Measurements from ENCODE around the gene KLHL30.

The KLHL30 gene

DNA sequence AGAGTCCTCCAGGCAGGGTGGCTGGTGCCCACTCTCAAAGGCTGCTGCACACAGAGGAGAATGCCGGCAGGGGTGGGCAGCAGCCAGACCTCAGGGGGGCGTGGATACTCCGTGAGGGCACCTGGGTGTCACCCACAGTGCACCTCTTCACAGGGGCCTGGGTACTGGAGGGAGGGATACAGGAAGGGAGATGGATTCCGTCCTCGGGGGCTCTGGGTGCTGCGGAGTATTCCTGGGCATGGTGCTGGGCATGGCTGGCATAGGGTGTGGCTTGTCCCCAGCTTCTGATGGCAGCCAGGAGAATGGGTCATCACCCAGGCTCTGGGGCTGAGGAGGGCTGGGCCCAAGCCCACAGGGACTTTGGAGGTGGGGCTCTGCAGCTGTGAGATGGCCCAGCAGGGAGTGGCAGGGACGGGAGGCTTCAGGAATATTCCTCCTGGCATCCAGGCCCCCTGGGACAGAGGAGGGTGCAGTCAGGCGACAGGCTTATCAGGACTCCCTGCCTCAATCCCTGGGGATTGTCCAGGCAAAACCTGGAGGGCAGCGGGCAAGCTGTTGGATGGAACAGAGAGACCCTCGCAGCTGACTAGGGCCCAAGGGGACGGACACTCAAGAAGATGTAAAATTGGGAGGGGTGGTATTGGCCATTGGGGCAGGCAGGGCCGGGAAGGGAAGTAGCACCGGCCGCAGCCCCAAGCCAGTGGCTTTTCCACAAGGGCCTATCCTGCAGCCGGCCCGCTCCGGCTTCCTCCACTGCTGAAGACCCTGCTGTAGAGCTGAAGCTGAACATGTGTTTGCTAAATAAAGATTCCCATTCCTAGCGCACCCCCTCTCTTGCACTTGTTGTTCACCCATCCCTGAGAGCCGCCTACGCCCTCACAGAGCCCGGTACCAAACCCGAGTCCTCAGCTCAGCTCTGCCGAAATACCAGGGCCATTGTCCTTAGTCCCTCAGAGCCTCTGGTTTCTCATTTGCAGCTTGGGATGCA, 5.7 kb upstream of the KLHL30 start:
- no peak for DNase-seq

- DNase-seq, result no peak
These were observed 4.7 kb upstream of the KLHL30 start for GRCh38 chr2:238133499-238134392.

GRCh38 chr2:238134393-238134785, 4.1 kb upstream of the KLHL30 start:
- no peak for DNase-seq

GRCh38 chr2:238135601-238136150, 2.8 kb upstream of the KLHL30 start:
- DNase-seq, result no peak

GRCh38 chr2:238136820-238137537, 1.5 kb upstream of the KLHL30 start:
- DNase-seq, result no peak

DNA sequence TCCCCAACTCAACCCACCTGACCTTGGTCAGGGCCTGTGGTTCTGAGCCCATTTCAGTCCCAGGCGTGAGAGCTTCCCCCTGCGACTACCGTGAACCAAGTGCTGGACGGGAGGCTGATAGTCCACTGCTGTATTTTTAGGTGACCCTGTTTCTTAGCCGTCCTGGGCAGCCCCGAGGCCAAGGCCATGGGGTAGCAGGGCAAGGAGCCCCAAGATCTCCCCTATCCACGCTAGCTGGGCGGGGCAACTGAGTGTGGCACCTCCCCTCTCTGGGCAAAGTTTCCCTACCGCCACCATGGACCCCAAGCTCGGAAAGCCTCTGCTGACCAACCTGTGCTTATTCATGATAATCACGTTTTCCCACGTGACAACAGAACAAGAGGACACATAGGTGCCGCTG, 583 bp upstream of the KLHL30 start:
- no peak for DNase-seq

DNA sequence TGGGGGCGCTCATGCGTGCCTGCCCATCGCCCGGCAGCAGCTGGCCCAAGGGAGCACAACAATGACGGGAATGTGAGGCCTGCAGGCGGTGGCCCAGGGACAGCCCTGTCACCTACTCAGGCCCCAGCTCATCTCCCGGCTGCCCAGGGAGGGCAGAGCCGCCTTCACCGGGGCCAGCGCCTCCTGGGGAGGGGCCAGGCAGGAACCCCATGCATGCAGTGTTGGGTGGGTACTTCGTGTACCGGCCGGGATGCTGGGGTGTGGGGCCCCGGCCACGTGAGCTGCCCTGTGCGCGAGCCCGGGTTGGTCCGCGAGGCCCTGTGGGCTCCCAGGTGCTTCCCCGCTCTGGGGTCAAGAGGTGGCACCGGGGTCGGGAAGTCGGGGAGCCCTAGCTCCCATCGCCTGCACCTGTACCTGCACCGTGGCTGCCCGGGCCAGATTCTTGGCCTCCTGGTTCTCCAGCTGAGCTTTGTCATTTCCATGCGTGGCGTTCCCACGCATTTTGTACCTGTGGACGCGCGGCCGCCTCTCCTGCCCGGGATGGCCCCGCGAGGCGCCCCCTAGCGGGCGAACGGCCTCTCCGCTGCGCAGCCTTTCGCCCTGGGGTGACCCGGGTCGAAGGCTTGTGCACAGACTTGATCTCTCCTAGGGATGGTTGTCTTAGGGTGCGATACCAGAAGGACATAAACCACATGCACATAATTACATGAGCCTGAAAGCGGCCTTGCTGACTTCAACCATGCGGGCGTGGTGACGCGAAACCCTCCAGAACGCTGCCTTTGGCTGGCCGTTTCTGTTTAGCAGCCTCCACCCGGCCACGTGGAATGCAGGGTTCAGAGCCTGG, 950 bp downstream of the KLHL30 start:
- DNase-seq, result peak; percentile 22

- no peak for DNase-seq
These were observed 1.6 kb downstream of the KLHL30 start for GRCh38 chr2:238140040-238140439.

GRCh38 chr2:238140721-238141540, 2.5 kb downstream of the KLHL30 start:
- no peak for DNase-seq

DNA sequence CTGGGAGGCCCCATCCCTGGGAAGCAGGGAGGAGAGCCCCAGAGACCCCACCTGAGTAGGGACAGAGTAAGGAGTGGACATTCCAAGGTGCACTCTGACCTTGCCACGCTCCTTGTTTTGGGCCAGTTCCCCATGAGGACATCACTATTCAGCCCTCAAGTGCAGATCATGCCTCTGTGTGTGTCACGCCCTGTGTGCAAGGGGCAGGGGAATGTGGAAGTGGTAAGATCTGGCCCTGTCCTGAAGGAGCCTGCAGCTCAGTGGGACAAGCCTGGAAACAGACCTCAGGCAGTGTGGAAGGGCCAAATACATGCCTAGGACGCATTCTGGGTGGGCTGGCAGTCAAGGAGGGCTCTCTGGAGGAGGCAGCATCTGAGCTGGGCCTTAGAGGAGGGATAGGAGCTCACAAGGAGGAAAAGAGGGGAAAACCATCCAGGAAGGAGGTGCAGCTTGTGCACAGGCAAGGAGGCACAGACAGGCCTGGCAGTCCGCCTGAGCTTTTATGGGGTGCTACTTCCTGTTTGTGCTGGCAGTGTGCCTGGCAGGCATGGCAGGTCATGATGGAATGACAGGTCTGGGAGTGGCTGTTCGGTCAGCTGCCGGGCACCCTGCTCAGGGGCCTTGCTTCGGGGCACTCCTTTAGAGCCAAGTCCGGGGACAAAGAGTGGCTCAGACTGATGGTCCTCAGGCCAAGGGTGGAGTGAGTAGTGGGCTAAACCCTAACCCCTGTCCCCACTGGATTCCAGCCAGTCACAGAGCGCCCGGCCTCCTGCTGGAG, 3.3 kb downstream of the KLHL30 start:
- no peak for DNase-seq

- no peak for DNase-seq
These were observed 4.1 kb downstream of the KLHL30 start for GRCh38 chr2:238142382-238143205.

DNA sequence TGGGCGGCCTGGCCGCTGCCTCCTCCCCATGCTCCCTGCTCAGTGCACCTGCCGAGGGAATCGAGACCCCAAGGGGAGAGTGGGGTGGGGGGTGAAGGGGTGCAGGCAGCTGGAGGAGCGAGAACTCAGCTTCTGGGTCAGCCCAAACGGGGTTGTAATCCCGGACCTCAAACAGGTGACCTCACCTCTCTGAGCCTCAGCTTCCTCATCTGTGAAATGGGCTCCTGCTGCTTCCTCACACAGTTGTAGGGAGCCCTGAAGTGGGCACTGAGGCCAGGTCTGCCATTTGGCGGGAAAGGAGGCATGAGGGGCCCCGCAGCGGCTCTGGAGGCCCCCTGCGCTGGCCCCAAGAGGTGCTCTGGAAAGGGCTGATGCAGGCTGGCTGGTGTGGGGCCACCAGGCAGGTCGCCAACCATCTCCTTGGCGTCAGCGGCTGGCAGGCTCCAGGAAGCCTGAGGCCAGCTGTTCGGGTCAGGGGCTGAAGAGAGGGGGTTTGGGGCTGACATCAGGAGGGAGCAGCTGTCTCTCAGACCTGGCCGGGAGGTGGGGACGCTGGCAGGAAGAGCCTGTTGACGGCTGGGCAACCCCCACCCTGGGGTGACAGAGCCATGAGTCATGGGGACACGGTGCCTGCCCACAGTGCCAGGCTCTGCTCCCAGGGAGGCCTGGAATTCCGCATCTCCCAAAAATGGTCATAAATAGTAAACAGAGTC, 4.9 kb downstream of the KLHL30 start:
- DNase-seq, result no peak

GRCh38 chr2:238144262-238144661, 5.8 kb downstream of the KLHL30 start:
- DNase-seq, result no peak

- no peak for DNase-seq
These were observed 6.6 kb downstream of the KLHL30 start for GRCh38 chr2:238145046-238145445.

DNA sequence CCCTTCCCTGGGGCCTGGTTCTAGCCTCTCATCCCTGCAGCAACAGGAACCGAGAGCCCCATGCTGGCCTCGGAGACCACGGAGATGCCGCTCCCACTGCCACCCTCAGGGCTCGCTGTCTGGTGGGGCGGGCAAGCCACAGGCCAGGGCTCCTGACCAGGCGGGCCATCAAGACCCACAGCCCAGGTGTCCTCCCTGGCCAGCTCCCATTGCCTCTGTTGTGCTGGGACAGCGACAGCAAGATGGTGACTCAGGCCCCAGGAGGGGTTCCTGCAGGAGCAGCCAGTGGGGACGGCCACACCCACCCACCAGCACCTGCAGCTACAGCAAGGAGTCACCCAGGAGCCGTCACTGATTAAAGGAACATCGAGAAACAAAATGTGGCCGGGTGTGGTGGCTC, 7.4 kb downstream of the KLHL30 start:
- DNase-seq, result no peak

GRCh38 chr2:238146884-238147544, 8.5 kb downstream of the KLHL30 start:
- DNase-seq, result no peak

DNA sequence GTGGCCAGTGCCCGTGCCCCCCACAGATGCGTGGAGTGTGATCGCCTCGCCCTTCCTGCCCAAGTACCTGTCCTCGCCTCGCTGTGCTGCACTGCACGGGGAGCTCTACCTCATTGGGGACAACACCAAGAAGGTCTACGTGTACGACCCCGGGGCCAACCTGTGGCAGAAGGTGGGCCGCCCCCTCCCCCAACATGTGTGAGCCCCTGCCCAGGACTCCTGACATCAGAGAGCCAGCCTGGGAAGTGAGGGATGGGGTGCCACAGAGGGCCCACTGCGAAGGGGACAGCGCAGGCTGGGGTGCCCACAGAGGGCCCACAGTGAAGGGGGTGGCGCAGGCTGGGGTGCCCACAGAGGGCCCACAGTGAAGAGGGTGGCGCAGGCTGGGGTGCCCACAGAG, 10.5 kb downstream of the KLHL30 start:
- DNase-seq, result no peak
